Left lobe of liver (tissue), 2 donors: ENCODE results near the gene DNAH3. TPM values are rescaled to one million over a fixed set of nuclear protein-coding genes. Genes with fewer than 3 reads are reported as not detected.
"Not testable (repeated sequence)": the region's sequence is repeated elsewhere in the genome, so short reads cannot be mapped to it uniquely, and the experiment has no call there.

Experiments used
- ATAC-seq: fragments of 200-7000 bp; cut with Tn5 transposase; one replicate; pipeline ENCODE4 v1.9.1; 2020; ENCODE audit warnings: mild to moderate bottlenecking, moderate library complexity
- DNase-seq: peaks from one replicate; pipeline ENCODE4 v3.0.0-alpha.2; 2020; ENCODE audit warnings: low spot score
- total RNA-seq: library from RNA; stranded (reverse); gene quantifications from one replicate; pipeline ENCODE4 v1.2.1, GENCODE V29; 2021
- donor health status: DM: no; HTN: no; CAD: no; lungs with moderate emphysema.
- donor health status: DM: no; HTN: yes; CAD: no.

Gene DNAH3
- total RNA-seq, 1 donor from 2014 or later, result not detected

GRCh38 chr16:21169249-21169981, 18.8 kb upstream of the DNAH3 start:
- ATAC-seq, result no peak
- no peak for DNase-seq

- DNase-seq, result no peak
- no peak for ATAC-seq
Measured at GRCh38 chr16:21167929-21168602, 17.4 kb upstream of the DNAH3 start.

GRCh38 chr16:21167360-21167759, 16.7 kb upstream of the DNAH3 start:
- DNase-seq, result no peak
- ATAC-seq, result no peak

- DNase-seq (no peak), ATAC-seq (no peak)
Measured at GRCh38 chr16:21166561-21166961, 15.9 kb upstream of the DNAH3 start.

- ATAC-seq (no peak), DNase-seq (no peak)
Measured at GRCh38 chr16:21164521-21165168, 14.0 kb upstream of the DNAH3 start.

- ATAC-seq (no peak), DNase-seq (no peak)
Measured at GRCh38 chr16:21163576-21163975, 12.9 kb upstream of the DNAH3 start.

- ATAC-seq, result no peak
- DNase-seq, result no peak
Measured at GRCh38 chr16:21162661-21163151, 12.1 kb upstream of the DNAH3 start.

- DNase-seq (no peak), ATAC-seq (no peak)
Measured at GRCh38 chr16:21161211-21161610, 10.6 kb upstream of the DNAH3 start.

- ATAC-seq, result no peak
- DNase-seq, result no peak
Measured at GRCh38 chr16:21160276-21160675, 9.6 kb upstream of the DNAH3 start.

GRCh38 chr16:21159281-21159951, 8.8 kb upstream of the DNAH3 start:
- DNase-seq (no peak), ATAC-seq (no peak)

GRCh38 chr16:21158208-21159110, 7.8 kb upstream of the DNAH3 start, which contains the start of gene LDAF1:
Gene LDAF1, plus strand, starts transcription at chr16:21158674. Its CDS starts 2,509 bp downstream, at chr16:21161183.
- ATAC-seq, result peak; percentile 94

GRCh38 chr16:21157632-21158031, 7.0 kb upstream of the DNAH3 start:
- no peak for ATAC-seq
- DNase-seq, result no peak

More at GRCh38 chr16:21158208-21159110, 7.8 kb upstream of the DNAH3 start, which contains the start of gene LDAF1:
- DNase-seq, result peak; percentile 69

- DNase-seq, result peak; percentile 47
Measured at GRCh38 chr16:21156767-21157467, 6.3 kb upstream of the DNAH3 start.

GRCh38 chr16:21156011-21156410, 5.4 kb upstream of the DNAH3 start:
- ATAC-seq, DNase-seq: not testable (repeated sequence)

More at GRCh38 chr16:21156767-21157467, 6.3 kb upstream of the DNAH3 start:
- ATAC-seq, result peak; percentile 82

GRCh38 chr16:21153124-21153729, 2.6 kb upstream of the DNAH3 start:
- DNase-seq, ATAC-seq: not testable (repeated sequence)

- ATAC-seq, DNase-seq: not testable (repeated sequence)
Measured at GRCh38 chr16:21152160-21153030, 1.7 kb upstream of the DNAH3 start.

GRCh38 chr16:21145738-21146137, 4.9 kb downstream of the DNAH3 start:
- DNase-seq (no peak), ATAC-seq (no peak)

- ATAC-seq, result no peak
Measured at GRCh38 chr16:21134053-21134452, 16.6 kb downstream of the DNAH3 start.

More at GRCh38 chr16:21134053-21134452, 16.6 kb downstream of the DNAH3 start:
- DNase-seq, result no peak
